Stimulated activated naive CD8-positive, alpha-beta T cell treated with anti-CD3 and anti-CD28 coated beads, Interleukin-15, Interleukin-2, amounts not matched to agents 100 U/mL and 50 U/mL, for 24 hours (primary cell): ENCODE data around the gene KRAS.

Source experiments
- ATAC-seq: fragments of 150-1000 bp; cut with Tn5 transposase; one replicate; pipeline ENCODE4 v1.10.0; 2021
- DNase-seq: peaks from one replicate; pipeline ENCODE4 v3.0.0; 2021

The KRAS gene

DNA sequence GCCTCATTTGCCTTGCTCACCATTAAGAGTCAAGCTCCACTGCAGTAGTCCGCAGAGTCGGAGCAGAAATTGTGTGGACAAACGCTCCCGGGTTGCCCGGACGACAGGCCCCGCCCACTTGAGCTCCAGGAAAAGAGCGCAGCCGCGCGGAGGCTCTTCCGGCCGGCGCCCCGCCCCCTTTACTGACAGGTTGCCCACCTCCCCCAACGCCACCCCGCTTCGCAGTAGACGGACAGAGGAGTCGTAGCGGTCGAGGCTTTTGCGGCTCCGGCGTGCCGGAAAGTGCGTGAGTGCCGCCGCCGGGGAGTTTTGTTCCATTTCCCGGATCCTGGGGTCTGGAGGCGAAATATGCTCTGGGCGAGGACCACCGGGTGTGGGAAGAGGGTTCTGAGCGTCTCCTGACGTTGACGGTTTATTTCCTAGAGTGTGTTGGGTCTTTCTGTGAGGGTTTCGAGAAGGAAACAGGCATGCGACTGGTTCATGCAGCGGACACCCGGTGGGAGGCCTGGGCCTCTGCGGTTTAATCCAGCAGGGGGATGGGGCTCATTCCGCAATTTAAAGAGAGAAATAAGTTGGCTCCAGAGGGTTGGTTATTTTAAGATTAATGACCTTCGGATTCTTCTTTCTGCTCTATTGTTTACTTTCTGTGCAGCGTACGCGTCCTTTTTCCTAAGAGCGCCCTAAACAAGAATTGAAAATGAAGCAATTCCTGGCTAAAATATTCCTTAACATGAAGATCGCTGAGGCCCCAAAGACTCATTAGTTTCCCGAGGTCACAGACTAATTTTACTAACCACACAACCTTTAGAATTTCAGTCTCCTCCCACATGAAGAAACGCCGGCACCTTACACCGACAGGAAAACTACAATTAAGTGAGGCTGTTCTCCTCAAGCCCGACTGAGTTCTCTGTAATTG lies 55.4 kb downstream of the KRAS start, which contains the start of the genes DNAI7 and ETFRF1:
TSS of gene DNAI7 (minus strand) at position 105 of the 916 bp plus-strand sequence. CDS start at position 23, 82 bp downstream.
TSS of gene ETFRF1 (plus strand) at position 182 of the 916 bp plus-strand sequence. CDS start 8,720 bp downstream, outside the sequence.
- DNase-seq (peak; percentile 98), ATAC-seq (peak; percentile 97)

GRCh38 chr12:25194722-25195055 lies 56.0 kb downstream of the KRAS start:
- DNase-seq (no peak), ATAC-seq (no peak)

- DNase-seq (no peak), ATAC-seq (no peak)
Observed at GRCh38 chr12:25194214-25194613, 56.5 kb downstream of the KRAS start.

- ATAC-seq (no peak), DNase-seq (no peak)
Observed at GRCh38 chr12:25190793-25191192, 59.9 kb downstream of the KRAS start.

DNA sequence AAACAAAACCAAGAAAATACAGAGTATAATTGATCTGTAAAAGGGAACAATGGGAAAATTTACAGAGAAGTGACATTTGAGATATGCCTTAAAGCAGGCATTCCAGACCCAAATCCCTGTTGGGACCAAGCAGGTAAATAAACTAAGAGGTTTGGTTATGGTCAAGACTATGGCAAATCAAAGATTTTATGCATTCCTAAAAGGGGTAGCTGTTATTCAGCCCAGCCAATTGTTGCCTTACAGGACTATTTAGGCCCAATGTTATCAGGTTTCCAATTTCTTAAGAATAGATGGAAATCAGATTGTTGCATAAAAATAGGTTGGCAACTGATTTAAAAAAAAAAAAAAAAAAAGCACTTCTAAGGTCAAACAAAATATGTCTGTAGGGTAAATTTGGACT lies 61.1 kb downstream of the KRAS start:
- DNase-seq (no peak), ATAC-seq (no peak)

GRCh38 chr12:25187781-25188180 lies 62.9 kb downstream of the KRAS start:
- ATAC-seq (no peak), DNase-seq (no peak)

GRCh38 chr12:25186788-25187402 lies 63.8 kb downstream of the KRAS start:
- no peak for DNase-seq
- ATAC-seq: peak; percentile 85

- ATAC-seq (no peak), DNase-seq (no peak)
Observed at GRCh38 chr12:25186038-25186787, 64.5 kb downstream of the KRAS start.

- DNase-seq (no peak), ATAC-seq (peak; percentile 58)
Observed at GRCh38 chr12:25184132-25184531, 66.6 kb downstream of the KRAS start.

DNA sequence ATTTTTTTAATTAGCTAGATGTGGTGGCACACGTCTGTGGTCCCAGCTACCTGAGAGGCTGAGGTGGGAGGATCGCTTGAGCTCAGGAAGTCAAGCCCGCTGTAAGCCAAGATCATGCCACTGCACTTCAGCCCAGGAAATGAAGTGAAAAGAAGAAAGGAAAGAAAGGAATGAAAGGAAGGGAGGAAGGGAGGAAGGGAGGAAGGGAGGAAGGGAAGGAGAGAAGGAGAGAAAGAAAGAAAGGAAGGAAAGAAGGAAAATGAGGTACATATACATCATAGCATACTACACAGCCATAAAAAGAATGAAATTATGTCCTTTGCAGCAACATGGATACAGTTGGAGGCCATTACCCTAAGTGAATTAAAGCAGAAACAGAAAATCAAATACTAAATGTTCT lies 68.0 kb downstream of the KRAS start:
- no peak for DNase-seq
- ATAC-seq: no peak

GRCh38 chr12:25162866-25163265 lies 87.9 kb downstream of the KRAS start:
- no peak for DNase-seq
- no peak for ATAC-seq

DNA sequence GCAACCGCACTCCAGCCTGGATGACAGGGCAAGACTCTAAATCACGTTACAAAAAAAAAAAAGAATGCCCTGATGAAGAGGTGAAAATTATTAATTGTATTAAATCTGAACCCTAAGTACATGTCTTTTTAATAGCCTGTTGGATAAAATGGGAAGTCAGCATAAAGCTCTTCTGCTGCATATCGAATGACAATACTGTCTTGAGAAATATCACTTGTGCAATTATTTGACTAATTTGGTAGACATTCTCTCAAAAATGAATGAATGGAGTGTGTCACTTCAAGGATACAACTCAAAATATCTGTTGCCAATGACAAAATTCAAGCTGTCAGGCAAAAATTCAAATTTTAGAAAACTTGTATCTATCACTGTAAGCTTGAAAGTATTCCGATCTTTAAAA lies 94.7 kb downstream of the KRAS start:
- DNase-seq: no peak
- no peak for ATAC-seq

- DNase-seq (no peak), ATAC-seq (no peak)
Observed at GRCh38 chr12:25155022-25155576, 95.6 kb downstream of the KRAS start.
